ENCODE results near the gene MYH4.

The MYH4 gene

GRCh38 chr17:10421211-10421610 lies 48.1 kb downstream of the MYH4 start:
- no peak for DNase-seq

- no peak for DNase-seq
These were observed 48.5 kb downstream of the MYH4 start for GRCh38 chr17:10420811-10421210.

GRCh38 chr17:10417431-10417830 lies 51.9 kb downstream of the MYH4 start:
- DNase-seq = no peak

GRCh38 chr17:10415161-10415560 lies 54.2 kb downstream of the MYH4 start:
- DNase-seq = no peak

- DNase-seq = no peak
These were observed 65.8 kb downstream of the MYH4 start for GRCh38 chr17:10403589-10403988.

GRCh38 chr17:10398352-10398751 lies 71.0 kb downstream of the MYH4 start:
- no peak for DNase-seq

- DNase-seq = no peak
These were observed 72.7 kb downstream of the MYH4 start for GRCh38 chr17:10396524-10397163.

- DNase-seq = no peak
These were observed 75.0 kb downstream of the MYH4 start for GRCh38 chr17:10394201-10394887.
